HEK293 (cell line): Measurements from ENCODE around the gene TRIM66.

Experiments used
- ZBTB10 ChIP-seq: fragments of 450-650 bp; formaldehyde crosslinking; IDR thresholded peaks from 2 replicates; pipeline ENCODE4 v1.5.1; 2016; ENCODE audit warnings: missing biosample characterization, missing genetic modification characterization
- ZNF239 ChIP-seq: fragments of 450-650 bp; formaldehyde crosslinking; IDR thresholded peaks from 2 replicates; pipeline ENCODE4 v1.5.1; 2016; ENCODE audit warnings: missing biosample characterization, missing genetic modification characterization
- ZNF423 ChIP-seq: fragments of 450-650 bp; formaldehyde crosslinking; IDR thresholded peaks from 2 replicates; pipeline ENCODE4 v1.5.1; 2016; ENCODE audit warnings: missing biosample characterization, missing genetic modification characterization
- TF ChIP-seq, protein P1 (sequence below): fragments of 450-650 bp; formaldehyde crosslinking; IDR thresholded peaks from 2 replicates; pipeline ENCODE4 v1.5.1; 2016; ENCODE audit warnings: missing biosample characterization, missing genetic modification characterization

DNA sequence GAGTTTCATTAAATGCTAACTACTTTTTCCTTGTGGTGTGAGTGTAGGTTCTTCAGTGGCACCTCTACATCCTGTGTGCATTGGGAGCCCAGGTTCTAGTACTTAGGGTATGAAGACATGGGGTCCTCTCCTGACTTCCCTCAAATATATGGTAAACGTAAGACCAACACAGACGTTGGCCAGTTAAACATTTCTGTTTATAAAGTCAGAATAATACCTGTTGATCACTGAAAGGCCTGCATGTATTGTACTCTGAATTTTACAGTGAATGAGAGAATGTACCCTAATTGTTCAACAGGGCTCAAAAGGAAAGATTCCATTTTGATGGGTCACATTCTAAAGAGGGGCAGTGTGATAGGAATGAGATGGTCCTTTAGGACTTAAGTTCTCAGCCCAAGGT, 3.4 kb upstream of the TRIM66 start:
- TF ChIP-seq, protein P1, sequence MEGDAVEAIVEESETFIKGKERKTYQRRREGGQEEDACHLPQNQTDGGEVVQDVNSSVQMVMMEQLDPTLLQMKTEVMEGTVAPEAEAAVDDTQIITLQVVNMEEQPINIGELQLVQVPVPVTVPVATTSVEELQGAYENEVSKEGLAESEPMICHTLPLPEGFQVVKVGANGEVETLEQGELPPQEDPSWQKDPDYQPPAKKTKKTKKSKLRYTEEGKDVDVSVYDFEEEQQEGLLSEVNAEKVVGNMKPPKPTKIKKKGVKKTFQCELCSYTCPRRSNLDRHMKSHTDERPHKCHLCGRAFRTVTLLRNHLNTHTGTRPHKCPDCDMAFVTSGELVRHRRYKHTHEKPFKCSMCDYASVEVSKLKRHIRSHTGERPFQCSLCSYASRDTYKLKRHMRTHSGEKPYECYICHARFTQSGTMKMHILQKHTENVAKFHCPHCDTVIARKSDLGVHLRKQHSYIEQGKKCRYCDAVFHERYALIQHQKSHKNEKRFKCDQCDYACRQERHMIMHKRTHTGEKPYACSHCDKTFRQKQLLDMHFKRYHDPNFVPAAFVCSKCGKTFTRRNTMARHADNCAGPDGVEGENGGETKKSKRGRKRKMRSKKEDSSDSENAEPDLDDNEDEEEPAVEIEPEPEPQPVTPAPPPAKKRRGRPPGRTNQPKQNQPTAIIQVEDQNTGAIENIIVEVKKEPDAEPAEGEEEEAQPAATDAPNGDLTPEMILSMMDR (tag by site-specific recombination): no peak
- no peak for TF ChIP-seq ZBTB10 (tag by site-specific recombination)
- TF ChIP-seq ZNF239: no peak
- TF ChIP-seq ZNF423: no peak
